Measurements from ENCODE around the gene GSTM4. TPM values are rescaled to one million over a fixed set of nuclear protein-coding genes. Genes with fewer than 3 reads are reported as not detected.

Gene GSTM4
- polyA plus RNA-seq, 2 of the 4 experiments (the other 2 are of a cell fraction), result 13.0 to 17.2 TPM

- peak overlapping the region; percentile 80 for H3K4me2 ChIP-seq
- TF ChIP-seq REST (IDR thresholded peaks at IDR 0.05), result no peak
- peak; percentile 48 to 50 for TF ChIP-seq RAD21 (conservative IDR thresholded peaks at IDR 0.05 in 1 of 2, IDR thresholded peaks at IDR 0.05 in 1 of 2)
- TF ChIP-seq SMC3 (IDR thresholded peaks at IDR 0.05), result peak; percentile 36; the same call in 1 of the 3 replicates
- peak; percentile 55 for TF ChIP-seq CTCF (IDR thresholded peaks at IDR 0.05)
- FAIRE-seq (no peak), DNase-seq (ENCODE audit: low read depth in 1 of 2, low spot score in 1 of 2) (peak in 1 of 2 experiments; percentile 46), ATAC-seq (peak in 1 of 2 experiments; percentile 67; a peak in 3 of 6 replicates)
- peak overlapping the region; percentile 57 to 63; a peak in 5 of 6 replicates for H3K27ac ChIP-seq
- H3K4me3 ChIP-seq, result 0 out of 3 replicates have a peak overlapping the region, but pooled peaks have one; percentile 21
- H3K4me1 ChIP-seq, result peaks cover 17% of the 10 kb centered on the region; the same call in 2 of the 3 replicates
- H3K9me3 ChIP-seq, result no peaks in the 10 kb centered on the region
- WGBS (ENCODE audit: missing lambda C conversion rate), result 5% methylated on average over 4 of the region's 4 CpGs
- ChIA-PET POLR2A (interaction anchor here (1.5 to 1.8 kb wide), 2 partner anchors 101 to 123 kb away, joined by 3 to 10 read pairs; partner anchors contain the start of gene GNAI3), CTCF (interaction anchor here (0.7 to 10.6 kb wide), 24 partner anchors 8 to 335 kb away, joined by 3 to 187 read pairs (median 4); partner anchors contain the start of genes AHCYL1, GNAI3 and GSTM5)
Observed at GRCh38 chr1:109649491-109649914, 6.4 kb upstream of the GSTM4 start.

GRCh38 chr1:109650609-109651008 is 5.3 kb upstream of the GSTM4 start:
- Histone ChIP-seq H3K27ac (0 out of 6 replicates have a peak overlapping the region, but pooled peaks of 1 of the 2 experiments have one; percentile 24), H3K4me1 (peaks cover 21% of the 10 kb centered on the region; the same call in 2 of the 3 replicates), H3K9me3 (no peaks in the 10 kb centered on the region), H3K4me2 (peak overlapping the region; percentile 15), H3K4me3 (no peak overlapping the region)
- TF ChIP-seq RARB (CRISPR knock-in tag; IDR thresholded peaks at IDR 0.05) (no peak), POLR2A (IDR thresholded peaks at IDR 0.05; ENCODE audit: low read length) (no peak), ELK1 (IDR thresholded peaks at IDR 0.05; ENCODE audit: low read depth, low read length) (no peak), HES2 (IDR thresholded peaks at IDR 0.05) (no peak), EHMT2 (IDR thresholded peaks at IDR 0.05; ENCODE audit: low read depth) (no peak), MAFK (IDR thresholded peaks at IDR 0.05; ENCODE audit: partially characterized antibody) (no peak), RAD21 (conservative IDR thresholded peaks at IDR 0.05 in 1 of 2, IDR thresholded peaks at IDR 0.05 in 1 of 2) (no peak), CHD4 (IDR thresholded peaks at IDR 0.05; ENCODE audit: borderline replicate concordance) (no peak), CBX2 (IDR thresholded peaks at IDR 0.05; ENCODE audit: borderline replicate concordance, low read depth) (no peak), EHF (CRISPR knock-in tag; IDR thresholded peaks at IDR 0.05) (no peak), TFCP2L1 (CRISPR knock-in tag; IDR thresholded peaks at IDR 0.05) (no peak), ESRRA (IDR thresholded peaks at IDR 0.05; ENCODE audit: borderline replicate concordance, low read length) (no peak), RNF2 (IDR thresholded peaks at IDR 0.05; ENCODE audit: borderline replicate concordance, low read depth) (no peak), HOXB5 (CRISPR knock-in tag; IDR thresholded peaks at IDR 0.05) (no peak), BCL3 (IDR thresholded peaks at IDR 0.05) (no peak)
- ChIA-PET CTCF (interaction anchor here (0.6 to 10.6 kb wide), 19 partner anchors 7 to 333 kb away, joined by 3 to 187 read pairs (median 5); partner anchors contain the start of genes AHCYL1, GNAI3 and GSTM5), POLR2A (no interaction called here)
- no peak for DNase-seq (ENCODE audit: low read depth in 1 of 2, low spot score in 1 of 2)
- FAIRE-seq, result no peak
- 46% methylated on average over 3 of the region's 3 CpGs for WGBS (ENCODE audit: missing lambda C conversion rate)
- no peak for ATAC-seq
